ENCODE measurements around the gene YIF1A.
A peak's percentile ranks its signal among the peaks of the same experiment; 100 is the strongest.
"Not testable (repeated sequence)": the region's sequence is repeated elsewhere in the genome, so short reads cannot be mapped to it uniquely, and the experiment has no call there.

YIF1A gene

DNA sequence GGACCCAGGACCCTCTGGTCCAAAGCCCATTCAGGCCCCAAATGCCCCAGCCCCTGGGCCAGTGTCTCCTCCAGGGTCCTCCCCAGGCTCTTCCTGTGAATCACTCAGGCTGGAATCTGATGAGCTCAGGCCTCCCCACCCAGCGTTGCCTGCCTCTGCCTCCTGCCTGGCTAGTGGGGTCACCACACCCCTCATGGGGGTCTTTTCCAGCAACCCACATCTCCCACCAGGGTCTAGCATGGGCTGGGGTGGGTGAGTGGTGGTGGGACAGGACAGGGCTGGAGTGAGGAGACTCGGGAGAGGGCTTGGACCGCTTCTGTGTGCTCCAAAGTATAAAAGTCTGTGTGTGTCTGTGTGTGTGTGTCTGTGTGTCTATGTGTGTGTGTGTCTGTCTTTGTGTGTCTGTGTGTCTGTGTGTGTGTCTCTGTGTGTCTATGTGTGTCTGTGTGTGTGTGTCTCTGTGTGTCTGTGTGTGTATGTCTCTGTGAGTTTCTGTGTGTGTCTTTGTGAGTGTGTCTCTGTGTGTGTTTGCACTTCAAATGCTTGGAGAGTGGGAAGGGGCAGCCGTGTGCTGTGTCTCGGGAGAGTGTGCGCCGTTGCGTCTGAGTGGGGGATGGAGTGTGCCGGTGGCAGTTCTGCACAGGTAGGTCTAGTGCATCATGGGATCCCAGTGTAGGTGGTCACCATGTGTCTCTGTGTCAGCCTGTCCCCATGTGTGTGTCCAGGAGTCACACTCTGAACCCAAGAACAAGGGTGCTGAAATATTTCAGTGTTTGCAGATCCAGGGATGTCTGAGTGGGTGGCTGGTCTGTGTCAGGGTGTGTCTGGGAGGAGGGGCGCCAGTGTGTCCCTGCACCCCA is 38.5 kb upstream of the YIF1A start:
- no peak for DNase-seq

DNA sequence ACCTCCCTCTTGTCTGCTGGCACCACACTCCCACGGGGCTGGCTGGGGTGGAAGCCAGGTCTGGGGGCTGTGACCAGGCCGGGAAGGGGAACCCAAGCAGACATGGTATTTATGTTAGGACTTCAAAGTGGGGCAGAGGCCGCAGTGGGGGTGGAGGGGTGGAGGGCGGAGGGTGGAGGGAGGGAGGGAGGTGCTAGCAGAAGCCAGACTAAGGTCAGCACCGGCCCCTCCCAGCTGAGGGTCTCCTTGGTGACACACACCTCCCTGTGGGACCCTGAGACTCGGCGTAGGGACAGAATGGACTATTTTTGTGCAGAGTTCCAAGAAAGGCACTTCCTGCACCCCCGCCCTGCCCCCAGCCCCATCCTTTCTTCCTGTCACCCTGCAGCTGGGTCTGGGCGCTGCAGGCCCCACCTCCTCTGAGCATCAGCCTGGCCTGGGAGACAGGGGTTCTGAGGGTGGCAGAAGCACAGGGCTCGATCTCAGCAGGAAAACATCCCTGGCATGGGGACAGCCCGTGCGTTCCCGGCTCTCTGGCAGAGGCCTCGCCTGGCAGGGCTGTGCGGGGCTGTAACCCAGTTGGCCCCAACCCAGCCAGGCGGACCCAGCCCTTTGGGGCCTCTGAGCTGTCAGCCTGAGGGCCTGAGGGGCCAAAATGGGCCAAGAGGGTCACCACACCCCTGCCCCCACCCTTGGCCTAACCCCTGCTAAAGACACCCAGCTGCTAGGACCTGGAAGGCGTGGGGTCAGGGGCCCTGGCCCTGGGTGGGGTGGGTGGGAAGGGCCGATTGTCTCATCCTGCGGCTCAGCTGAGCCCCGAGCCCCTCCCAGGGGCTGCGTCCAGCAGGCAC is 37.5 kb upstream of the YIF1A start:
- DNase-seq = peak; percentile 48

DNA sequence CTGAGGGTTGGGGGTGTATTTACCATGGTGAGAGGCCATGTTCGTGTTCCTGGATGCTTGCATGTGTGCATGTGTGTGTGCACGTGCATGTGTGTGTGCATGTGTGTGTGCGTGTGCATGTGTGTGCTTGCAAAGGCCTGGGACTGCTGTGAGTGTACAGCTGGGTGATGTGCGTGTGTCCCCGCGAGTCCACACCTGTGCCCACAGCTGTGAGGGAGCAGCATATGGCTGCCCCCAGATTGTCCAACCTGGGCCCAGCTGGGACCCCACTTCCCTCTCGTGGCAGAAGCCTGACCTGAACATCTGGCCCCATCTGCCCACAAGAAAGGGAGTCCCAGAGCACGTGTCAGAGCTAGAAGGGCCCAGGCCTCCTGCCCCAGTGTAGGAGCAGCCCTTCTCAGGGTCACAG is 36.3 kb upstream of the YIF1A start:
- DNase-seq = no peak

DNA sequence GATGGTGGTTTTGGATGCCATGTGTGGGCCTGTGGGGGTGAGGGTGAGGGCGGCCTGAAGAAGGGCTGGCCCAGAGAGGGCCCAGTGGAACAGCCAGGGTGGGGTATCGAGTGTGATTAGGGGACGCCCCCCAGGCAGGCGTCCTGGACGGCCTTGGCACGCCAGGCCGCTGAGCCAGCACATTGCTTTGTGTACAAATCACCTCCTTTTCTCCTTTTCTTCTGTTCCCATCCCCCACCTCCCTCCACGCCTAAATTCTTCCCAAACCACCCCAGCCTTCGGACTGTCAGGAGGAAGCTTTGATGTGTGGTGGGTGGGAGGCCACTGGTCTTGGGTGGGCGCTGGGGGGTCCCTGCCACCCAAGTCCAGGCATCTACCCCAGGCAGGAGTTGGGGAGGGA is 35.7 kb upstream of the YIF1A start:
- DNase-seq = no peak

DNA sequence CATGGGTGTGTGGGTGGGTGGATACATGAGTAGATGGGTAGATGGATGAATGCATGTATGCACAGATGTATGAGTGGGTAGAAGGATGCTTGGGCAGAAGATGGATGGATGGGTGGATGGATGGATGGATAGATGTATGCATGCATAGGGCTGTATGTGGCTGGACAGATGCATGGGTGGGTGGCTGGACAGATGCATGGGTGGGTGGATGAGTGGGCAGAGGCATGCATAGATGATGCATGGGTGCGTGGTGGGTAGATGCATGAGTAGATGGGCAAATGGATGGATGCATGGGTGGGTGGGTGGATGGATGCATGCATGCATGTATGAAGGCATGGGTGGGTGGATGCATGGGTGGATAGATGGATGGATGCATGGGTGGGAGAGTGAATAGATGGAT is 34.7 kb upstream of the YIF1A start:
- DNase-seq = no peak

DNA sequence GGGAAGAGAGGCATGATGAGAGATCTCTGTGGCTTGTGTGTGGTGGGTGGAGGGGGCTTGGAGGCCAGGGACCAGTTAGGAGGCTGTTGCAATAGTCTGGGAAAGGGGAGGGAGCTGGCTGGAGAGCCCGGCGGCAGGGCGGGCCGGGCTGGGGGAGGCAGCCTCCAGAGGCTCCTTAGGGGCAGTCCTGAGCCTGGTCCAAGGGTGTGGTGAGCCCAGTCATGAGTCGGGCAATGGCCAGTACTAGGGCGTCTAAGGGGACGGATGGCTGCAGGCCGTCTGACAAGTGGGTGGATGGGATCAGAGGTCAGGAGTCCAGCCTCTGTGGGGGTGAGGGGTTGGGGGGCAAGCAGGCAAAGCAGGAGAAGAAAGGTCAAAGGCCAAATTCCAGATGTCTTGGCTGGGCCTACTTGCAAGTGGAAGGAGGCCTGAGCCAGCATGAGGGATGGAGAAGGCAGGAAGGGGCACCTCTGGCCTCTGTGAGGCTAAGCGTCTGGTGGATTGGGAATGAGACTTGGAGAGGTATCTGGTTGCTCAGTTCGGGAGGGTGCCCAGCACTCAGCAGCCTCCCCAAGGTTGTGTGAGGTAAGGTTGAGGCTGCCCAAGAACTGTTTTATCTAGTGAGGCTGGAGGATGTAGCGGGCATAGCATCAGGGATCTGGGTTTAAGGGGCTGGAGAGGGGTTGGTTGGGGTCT is 33.9 kb upstream of the YIF1A start:
- DNase-seq = no peak

DNA sequence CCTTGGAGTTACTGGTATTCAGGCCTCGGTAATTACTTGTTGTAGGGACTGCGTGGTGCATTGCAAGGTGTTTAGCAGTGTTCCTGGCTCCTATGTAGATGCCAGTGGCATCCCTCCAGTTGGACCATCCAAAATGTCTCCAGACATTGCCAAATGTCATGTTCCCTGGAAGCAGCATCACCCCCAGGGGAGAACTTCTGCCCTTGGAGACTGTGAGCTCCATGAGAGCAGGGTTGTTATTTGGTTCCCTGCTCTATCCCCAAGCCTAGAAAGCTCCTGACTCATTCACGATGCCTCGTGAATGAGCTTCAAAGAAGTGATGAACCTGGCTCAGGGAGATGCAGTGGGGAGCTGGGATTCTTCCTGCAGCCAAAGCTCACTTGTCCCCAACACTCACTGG is 32.7 kb upstream of the YIF1A start:
- DNase-seq = no peak

DNA sequence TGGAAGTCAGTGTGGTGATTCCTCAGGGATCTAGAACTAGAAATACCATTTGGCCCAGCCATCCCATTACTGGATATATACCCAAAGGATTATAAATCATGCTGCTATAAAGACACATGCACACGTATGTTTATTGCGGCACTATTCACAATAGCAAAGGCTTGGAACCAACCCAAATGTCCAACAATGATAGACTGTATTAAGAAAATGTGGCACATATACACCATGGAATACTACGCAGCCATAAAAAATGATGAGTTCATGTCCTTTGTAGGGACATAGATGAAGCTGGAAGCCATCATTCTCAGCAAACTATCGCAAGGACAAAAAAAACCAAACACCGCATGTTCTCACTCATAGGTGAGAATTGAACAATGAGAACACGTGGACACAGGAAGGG is 31.8 kb upstream of the YIF1A start:
- DNase-seq = not testable (repeated sequence)

DNA sequence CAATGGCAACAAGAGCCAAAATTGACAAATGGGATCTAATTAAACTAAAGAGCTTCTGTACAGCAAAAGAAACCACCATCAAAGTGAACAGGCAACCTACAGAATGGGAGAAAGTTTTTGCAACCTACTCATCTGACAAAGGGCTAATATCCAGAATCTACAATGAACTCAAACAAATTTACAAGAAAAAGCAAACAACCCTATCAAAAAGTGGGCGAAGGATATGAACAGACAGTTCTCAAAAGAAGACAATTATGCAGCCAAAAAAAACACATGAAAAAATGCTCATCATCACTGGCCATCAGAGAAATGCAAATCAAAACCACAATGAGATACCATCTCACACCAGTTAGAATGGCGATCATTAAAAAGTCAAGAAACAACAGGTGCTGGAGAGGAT is 31.3 kb upstream of the YIF1A start:
- DNase-seq = not testable (repeated sequence)

DNA sequence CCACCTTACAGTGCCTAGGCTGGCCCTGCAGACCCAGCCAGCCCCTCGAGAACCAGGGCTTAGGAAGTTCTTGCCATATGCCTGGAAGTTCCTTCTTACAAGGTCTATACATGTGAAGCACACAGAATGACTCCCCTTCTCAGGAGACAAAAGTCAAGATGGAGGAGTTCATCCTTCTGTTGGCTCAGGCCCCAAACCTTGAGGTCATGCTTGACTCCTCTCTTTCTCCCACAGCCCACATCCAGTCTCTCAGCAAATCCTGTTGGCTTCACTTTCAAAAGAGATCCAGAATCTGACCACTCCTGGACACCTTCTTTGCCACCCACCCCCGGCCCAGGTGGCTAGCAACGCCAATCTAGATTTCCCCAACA is 29.6 kb upstream of the YIF1A start:
- no peak for DNase-seq

DNA sequence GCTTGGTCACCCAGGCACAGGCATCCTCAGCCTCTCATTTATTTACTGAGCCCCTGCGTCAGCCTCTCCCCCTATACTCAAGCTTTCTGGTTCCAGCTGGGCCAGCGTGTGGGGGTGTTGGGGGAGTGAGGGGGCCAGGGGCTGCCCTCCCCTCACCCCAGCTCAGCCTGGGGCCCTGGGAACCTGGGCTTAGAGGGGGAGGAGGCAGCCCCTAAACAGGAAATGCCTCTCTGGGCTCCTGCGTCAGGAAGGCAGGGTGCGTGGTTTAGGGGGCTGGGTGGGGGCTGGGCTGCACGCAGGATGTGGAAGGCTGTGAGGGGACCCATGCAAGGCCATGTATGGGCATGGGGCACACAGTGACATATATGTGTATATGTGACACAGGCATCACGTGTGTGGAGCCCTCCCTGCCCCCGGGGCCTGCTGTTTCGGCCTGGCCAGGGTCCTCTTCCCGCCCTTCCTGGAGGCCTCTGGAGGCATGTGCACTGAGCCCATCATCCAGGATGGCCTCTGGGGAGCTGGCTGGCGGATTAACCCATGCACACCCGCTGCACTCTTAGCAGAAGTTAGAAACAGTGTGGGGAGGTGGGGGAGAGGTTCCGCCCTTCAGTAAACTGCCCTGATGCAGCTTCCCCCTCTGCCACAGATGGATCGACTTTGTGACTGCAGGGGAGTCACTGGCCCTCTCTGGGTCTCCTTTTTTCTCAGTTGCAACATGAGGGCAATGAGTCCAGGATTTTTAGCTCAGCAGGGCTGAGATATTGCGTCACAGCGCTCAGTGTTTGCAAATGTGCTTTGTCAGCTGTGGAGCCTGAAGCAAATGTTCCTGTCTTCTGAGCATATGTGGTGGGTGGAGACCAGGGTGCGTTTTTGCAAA is 29.0 kb upstream of the YIF1A start:
- DNase-seq = peak; percentile 65

DNA sequence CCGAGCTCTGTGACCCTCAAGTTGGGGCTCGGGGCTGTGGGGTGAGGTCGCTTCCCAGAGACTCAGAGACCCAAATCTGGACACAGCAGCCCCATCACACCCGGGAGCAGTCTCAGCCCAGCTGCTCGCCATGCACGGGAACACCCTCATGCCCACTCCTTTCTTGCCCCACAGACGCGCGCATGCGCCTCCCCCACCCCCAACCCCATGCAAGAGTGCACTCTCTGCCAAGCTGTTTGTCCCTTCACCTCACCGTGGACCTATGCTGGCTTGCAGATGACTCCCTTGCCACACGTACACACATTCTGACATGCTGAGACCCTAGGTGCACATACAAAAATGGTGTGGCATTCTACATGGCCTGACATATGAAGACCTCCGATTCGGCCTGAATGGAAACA is 28.4 kb upstream of the YIF1A start:
- peak; percentile 74 for DNase-seq

DNA sequence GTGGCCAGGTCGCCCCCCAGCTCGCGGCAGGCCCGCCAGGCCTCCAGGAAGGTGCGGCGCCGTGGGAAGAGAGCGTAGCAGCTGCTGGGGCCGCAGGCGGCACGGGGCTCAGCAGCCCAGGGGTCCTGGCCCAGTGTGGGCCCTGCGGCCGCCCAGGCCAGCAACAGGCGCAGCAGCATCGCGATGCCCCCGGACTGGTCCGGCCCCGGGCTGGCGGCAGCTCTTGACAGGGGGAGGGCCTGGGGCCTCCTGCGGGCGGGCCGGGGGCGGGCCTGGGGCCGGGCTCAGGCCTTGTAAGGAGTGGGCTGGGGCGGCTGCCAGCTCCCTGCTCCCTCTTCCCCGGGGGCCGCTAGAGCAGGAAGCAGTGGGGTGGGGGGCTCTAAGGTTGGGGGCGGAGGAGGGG is 27.9 kb upstream of the YIF1A start, which contains the start of gene CD248:
TSS of gene CD248 (minus strand) at position 196 of the 403 bp plus-strand sequence. CDS start at position 179, 17 bp downstream.
- peak; percentile 71 for DNase-seq

DNA sequence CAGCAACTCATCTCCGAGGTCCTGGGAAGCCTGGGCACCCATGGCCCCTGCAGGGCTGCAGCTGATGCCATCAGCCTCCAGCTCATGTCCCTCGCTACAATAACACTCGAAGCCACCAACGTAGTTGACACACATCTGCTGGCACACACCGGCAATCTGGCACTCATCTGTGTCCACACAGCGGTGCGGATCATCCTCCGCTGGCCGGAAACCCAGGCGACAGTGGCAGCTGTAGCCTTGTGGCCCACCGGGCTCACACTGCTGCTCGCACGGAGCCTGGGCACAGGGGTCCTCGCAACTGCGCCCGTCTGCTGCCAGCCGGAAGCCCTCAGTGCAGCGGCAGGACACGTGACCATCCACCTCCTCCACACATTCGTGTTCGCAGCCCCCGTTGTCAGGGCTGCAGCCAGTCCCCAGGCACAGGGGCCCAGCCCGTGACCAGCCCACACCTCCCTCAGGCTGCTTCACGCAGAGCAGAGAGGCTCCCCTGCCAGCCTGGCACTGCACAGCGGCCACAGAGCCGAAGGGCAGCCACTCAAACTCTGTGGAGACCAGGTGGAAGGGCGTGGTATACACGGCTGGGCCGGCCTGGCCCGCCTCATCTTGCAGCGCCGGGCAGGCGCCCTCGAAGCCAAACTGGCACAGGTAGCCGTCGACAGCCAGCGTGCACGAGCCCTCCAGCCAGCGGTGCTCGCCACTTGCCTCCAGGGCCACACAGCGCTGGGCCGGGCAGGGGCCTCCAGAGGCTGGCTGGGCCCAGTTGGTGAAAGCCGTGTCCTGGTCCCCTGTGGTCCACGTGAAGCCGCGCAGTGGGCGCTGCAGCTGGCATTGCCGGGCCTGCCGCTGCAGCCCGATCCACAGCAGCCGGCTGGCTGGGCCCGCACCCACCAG is 27.2 kb upstream of the YIF1A start:
- no peak for DNase-seq

DNA sequence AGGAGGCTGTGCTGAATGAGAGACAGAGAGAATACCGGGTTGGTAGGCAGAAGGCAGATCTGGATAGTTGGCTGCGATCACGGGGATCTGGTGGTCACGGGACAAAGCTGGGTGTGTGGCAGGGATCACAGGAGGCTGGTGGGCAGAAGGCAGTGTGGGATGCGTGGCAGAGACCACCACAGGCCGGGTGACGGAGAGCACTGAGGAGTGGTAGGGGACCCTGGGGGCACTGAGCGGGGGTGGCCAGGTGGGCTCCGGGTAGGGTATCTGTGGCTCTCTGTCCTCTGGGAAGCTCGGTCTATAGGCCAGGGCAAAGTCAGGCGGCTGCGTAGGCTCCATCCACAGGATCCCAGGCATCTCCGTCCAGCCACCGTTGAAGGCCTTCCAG is 26.5 kb upstream of the YIF1A start:
- no peak for DNase-seq

DNA sequence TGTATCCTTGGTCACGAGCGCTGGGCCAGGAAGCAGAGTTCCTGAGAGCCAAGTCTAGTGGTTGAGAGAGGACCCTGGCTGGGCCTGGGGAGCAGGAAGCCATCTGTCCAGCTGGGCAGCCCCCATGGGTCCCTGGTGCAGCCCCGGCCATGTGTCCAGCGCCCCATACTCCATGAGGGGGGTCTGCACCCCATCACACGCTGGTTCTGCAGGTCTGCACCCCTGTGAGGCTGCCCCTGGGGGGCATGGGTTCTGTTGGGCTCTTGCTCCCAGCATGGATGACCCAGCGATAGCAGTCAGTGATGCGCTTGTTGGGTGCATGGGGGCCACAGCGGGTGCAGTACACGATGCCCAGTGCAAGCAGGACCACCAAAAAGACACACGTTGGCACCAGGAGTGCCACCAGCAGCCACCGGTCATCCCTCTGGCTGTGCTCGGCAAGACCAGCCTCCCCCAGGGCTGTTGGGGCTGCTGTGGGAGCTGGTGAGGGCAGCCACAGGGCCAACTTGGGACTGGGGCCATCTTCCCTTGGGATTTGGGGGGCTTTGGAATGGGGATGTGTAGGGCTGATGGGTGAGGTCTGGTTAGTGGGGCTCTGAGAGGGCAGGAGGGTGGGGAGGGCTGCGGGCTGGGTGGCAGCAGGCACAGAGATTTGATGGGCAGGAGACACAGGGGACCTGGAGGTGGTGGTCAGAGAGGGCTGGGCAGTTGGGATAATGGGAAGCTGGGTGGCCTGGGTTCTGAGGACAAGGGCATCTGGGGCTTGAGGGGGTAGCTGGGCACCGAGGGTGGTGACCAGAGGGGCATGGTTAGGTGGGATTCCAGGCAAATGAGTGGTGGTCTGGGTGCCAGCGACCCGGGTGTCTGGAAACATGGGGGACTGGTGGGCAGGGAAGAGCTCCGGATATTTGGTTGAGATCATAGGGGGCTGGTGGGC is 25.9 kb upstream of the YIF1A start:
- DNase-seq = no peak

DNA sequence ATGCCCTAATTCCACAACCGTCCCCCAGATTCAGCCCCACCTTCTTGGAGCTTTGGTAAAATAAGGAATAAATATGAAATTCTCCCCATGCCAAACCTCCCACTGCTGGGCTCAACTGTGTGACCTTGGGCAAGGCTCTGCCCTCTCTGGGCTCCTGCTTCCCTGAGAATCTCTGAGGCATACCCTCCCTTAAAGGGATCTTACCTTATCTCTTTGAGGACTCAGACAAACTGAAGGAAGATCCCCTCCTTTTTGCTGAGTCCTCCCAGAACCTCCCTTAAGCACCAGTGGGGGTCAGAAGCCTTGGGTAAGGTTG is 25.2 kb upstream of the YIF1A start:
- no peak for DNase-seq

DNA sequence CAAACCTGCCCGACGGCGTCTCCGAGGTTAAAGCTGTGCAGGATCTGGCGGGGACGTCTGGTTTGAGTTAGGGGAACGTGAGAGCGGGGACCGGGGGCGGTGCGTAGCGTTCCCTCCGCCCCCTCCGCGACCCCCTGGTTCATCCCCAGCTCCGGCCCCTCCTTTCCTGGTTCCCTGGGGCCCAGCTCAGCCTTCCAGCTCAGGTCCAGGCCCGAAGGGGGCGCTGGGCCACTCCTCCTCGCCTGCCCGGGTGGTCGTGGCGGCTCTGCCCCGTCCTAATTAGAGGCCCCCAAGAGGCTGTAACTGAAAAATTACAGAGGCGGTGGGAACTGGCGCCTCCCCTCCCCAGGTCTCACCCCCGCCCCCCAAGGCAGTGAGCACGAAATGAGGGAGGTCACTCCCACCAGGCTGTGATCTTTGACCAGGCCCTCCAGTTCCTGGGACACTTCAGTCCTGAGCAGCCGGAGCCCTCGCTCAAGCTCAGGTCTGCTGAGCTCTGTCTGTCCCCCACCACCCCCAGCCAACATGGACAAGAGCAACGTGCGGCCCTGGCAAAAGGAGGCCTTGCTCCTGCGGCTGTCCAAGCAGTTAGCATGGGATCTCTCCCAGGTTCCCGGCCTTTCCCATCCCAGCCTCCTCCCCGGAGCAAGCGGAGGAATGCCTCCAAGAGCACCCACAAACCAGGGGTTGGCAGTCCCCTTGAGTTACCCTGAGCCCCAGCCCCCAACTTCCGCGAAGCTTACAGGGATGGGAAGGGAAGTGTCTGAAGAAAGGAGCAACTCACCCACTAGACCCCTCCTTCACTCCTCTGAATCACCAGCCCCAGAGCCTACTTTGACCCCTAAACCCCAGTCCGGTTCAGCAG is 24.6 kb upstream of the YIF1A start:
- DNase-seq = no peak
